Ascending aorta (tissue), 2 donors: ENCODE measurements around the gene FAT1. TPM values are rescaled to one million over a fixed set of nuclear protein-coding genes. Genes with fewer than 3 reads are reported as not detected.

Experiments used
- DNase-seq, 2 donors: peaks; one replicate each; pipeline ENCODE4 v3.0.0-alpha.2; 2019; ENCODE audit warnings: low spot score in 2 of 2
- H3K27ac ChIP-seq, 2 donors: fragments of 200-600 bp; sonication (generic); one replicate each; pipeline ENCODE4 v1.5.1; 2016 to 2017; ENCODE audit warnings: mild to moderate bottlenecking in 1 of 2
- H3K27me3 ChIP-seq: fragments of 200-600 bp; sonication (generic); one replicate; pipeline ENCODE4 v1.5.1; 2017
- H3K36me3 ChIP-seq, 2 donors: fragments of 200-600 bp; sonication (generic); one replicate each; pipeline ENCODE4 v1.5.1; 2016
- H3K4me1 ChIP-seq, 2 donors: fragments of 200-600 bp; sonication (generic); one replicate each; pipeline ENCODE4 v1.5.1; 2016 to 2017; ENCODE audit warnings: mild to moderate bottlenecking in 1 of 2
- H3K4me3 ChIP-seq, 2 donors: fragments of 200-600 bp; sonication (generic); one replicate each; pipeline ENCODE4 v1.5.1; 2016 to 2017; ENCODE audit warnings: mild to moderate bottlenecking in 1 of 2
- H3K9me3 ChIP-seq, 2 donors: fragments of 200-600 bp; sonication (generic); one replicate each; pipeline ENCODE4 v1.5.1; 2016
- CTCF ChIP-seq, 3 experiments: fragments of 200-600 bp in 2 of 3; fragments of 450-650 bp in 1 of 3; sonication (generic) in 2 of 3; IDR thresholded peaks; one replicate each; pipeline ENCODE4 v1.5.1; 2016 to 2019; ENCODE audit warnings: antibody characterized with exemption in 3 of 3, mild to moderate bottlenecking in 1 of 3, moderate library complexity in 1 of 3
- intact Hi-C: fragments of 100-400 bp; cut with DNase I; formaldehyde crosslinking; loops from one replicate; pipeline ENCODE4 v1.15.1; 2023
- total RNA-seq: library from RNA; depleted of rRNA; stranded (reverse); fragments of >200 nt; gene quantifications from one replicate; pipeline ENCODE4 v1.1.0, GENCODE V29; 2016

The FAT1 gene
- total RNA-seq, 1 donor from 2014 or later: 52.9 TPM

GRCh38 chr4:186728631-186729271 is 5.1 kb upstream of the FAT1 start:
- Histone ChIP-seq H3K4me1 (no peaks in the 10 kb centered on the region), H3K36me3 (no peaks in the 10 kb centered on the region), H3K27ac (no peak overlapping the region), H3K27me3 (no peaks in the 10 kb centered on the region), H3K4me3 (no peak overlapping the region), H3K9me3 (no peaks in the 10 kb centered on the region)
- no peak for TF ChIP-seq CTCF (IDR thresholded peaks at IDR 0.05)
- DNase-seq: no peak
- intact Hi-C loops: loop anchor here (5.0 to 10.0 kb wide), 4 partner anchors 36 to 1466 kb away; no protein-coding TSS in a partner anchor

- Histone ChIP-seq H3K27ac (no peak overlapping the region), H3K36me3 (no peaks in the 10 kb centered on the region), H3K27me3 (no peaks in the 10 kb centered on the region), H3K9me3 (no peaks in the 10 kb centered on the region), H3K4me3 (peak overlapping the region in 1 of 2 donors; percentile 84), H3K4me1 (no peaks in the 10 kb centered on the region)
- DNase-seq: no peak
- TF ChIP-seq CTCF (IDR thresholded peaks at IDR 0.05): peak in 1 of 3 experiments; percentile 25
- intact Hi-C loops: loop anchor here (2.0 to 10.0 kb wide), 7 partner anchors 36 to 1605 kb away; no protein-coding TSS in a partner anchor
Observed at GRCh38 chr4:186727977-186728519, 4.4 kb upstream of the FAT1 start.

GRCh38 chr4:186727169-186727976 is 3.7 kb upstream of the FAT1 start:
- Histone ChIP-seq H3K9me3 (no peaks in the 10 kb centered on the region), H3K27ac (peak overlapping the region; percentile 95 to 96), H3K4me1 (no peaks in the 10 kb centered on the region), H3K4me3 (peak overlapping the region; percentile 76 to 84), H3K27me3 (no peaks in the 10 kb centered on the region), H3K36me3 (no peaks in the 10 kb centered on the region)
- DNase-seq: no peak
- intact Hi-C loops: loop anchor here (2.0 to 10.0 kb wide), 7 partner anchors 35 to 1605 kb away; no protein-coding TSS in a partner anchor
- no peak for TF ChIP-seq CTCF (IDR thresholded peaks at IDR 0.05)

- Histone ChIP-seq H3K27ac (peak overlapping the region; percentile 95 to 96), H3K27me3 (no peaks in the 10 kb centered on the region), H3K9me3 (no peaks in the 10 kb centered on the region), H3K4me3 (peak overlapping the region; percentile 76 to 84), H3K36me3 (no peaks in the 10 kb centered on the region), H3K4me1 (no peaks in the 10 kb centered on the region)
- TF ChIP-seq CTCF (IDR thresholded peaks at IDR 0.05): no peak
- intact Hi-C loops: loop anchor here (2.0 to 10.0 kb wide), 7 partner anchors 34 to 1606 kb away; no protein-coding TSS in a partner anchor
- peak; percentile 13 to 83 for DNase-seq
Observed at GRCh38 chr4:186726426-186727168, 2.9 kb upstream of the FAT1 start.
